GM12891 (cell line): ENCODE measurements around the gene APOL3. TPM values are rescaled to one million over a fixed set of nuclear protein-coding genes. Genes with fewer than 3 reads are reported as not detected.
"Not testable (repeated sequence)": the region's sequence is repeated elsewhere in the genome, so short reads cannot be mapped to it uniquely, and the experiment has no call there.

Source experiments
- DNase-seq: peaks from one replicate; pipeline ENCODE4 v3.0.0; 2011; ENCODE audit warnings: low spot score; ENCODE audit not compliant: insufficient read length
- FAIRE-seq: peaks from 2 replicates; lab custom pipeline; 2011; peaks lifted over from hg19 to GRCh38; lab: Jason Lieb, UNC
- PAX5 ChIP-seq: IDR thresholded peaks from 2 replicates; pipeline ENCODE4 v1.6.1; 2011; ENCODE audit warnings: low read length, moderate library complexity, mild to moderate bottlenecking; ENCODE audit not compliant: insufficient read depth, severe bottlenecking
- POLR2A ChIP-seq: IDR thresholded peaks from 2 replicates; pipeline ENCODE4 v1.6.1; 2011; ENCODE audit warnings: low read depth, low read length, control low read depth
- POLR2AphosphoS5 ChIP-seq: IDR thresholded peaks from 2 replicates; pipeline ENCODE4 v1.6.1; 2011; ENCODE audit warnings: low read depth, low read length, control low read depth
- POU2F2 ChIP-seq: IDR thresholded peaks from 2 replicates; pipeline ENCODE4 v1.6.1; 2011; ENCODE audit warnings: low read depth, mild to moderate bottlenecking, control low read depth, low read length, moderate library complexity
- SPI1 ChIP-seq: IDR thresholded peaks from 2 replicates; pipeline ENCODE4 v1.6.1; 2011; ENCODE audit warnings: low read depth, low read length, control low read depth
- TAF1 ChIP-seq: IDR thresholded peaks from 2 replicates; pipeline ENCODE4 v1.6.1; 2011; ENCODE audit warnings: low read depth, low read length, control low read depth
- polyA plus RNA-seq: library from polyadenylated mRNA; unstranded; fragments of >200 nt; gene quantifications from one replicate; pipeline ENCODE4 v1.2.1, GENCODE V29; 2012; ENCODE audit warnings: low read depth, missing spikeins, inconsistent platforms; ENCODE audit not compliant: missing spikeins

APOL3 gene, protein sequence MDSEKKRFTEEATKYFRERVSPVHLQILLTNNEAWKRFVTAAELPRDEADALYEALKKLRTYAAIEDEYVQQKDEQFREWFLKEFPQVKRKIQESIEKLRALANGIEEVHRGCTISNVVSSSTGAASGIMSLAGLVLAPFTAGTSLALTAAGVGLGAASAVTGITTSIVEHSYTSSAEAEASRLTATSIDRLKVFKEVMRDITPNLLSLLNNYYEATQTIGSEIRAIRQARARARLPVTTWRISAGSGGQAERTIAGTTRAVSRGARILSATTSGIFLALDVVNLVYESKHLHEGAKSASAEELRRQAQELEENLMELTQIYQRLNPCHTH
- 18.0 TPM for polyA plus RNA-seq

DNA sequence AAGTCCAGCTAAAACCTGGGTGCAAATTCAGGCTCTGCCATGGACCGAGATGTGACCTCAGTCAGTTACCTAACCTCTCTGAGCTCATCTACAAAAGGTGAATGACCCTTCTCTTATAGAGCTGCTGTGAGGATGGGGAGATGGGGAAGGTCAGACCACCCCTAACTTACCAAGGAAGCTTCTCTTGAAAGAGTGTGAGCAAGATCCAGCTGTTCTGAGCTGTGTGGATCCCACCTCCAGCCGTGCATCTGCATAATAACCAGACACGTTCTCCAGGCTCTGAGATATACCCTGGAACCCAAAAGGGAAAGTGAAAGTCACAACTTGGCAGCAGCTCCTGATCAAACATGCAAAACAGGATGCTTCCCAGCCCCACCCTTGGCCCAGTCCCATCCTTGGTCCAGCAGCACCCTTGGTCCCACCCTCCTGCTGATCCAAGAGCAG is at the start of gene APOL3:
Gene APOL3 (minus strand): TSS at position 257 of the 444 bp plus-strand sequence. CDS start 11,700 bp downstream, outside the sequence.
- DNase-seq: no peak
- FAIRE-seq: peak; percentile 96
- TF ChIP-seq POLR2A: peak; percentile 44; the same call in 1 of the 2 replicates
- no peak for TF ChIP-seq SPI1

DNA sequence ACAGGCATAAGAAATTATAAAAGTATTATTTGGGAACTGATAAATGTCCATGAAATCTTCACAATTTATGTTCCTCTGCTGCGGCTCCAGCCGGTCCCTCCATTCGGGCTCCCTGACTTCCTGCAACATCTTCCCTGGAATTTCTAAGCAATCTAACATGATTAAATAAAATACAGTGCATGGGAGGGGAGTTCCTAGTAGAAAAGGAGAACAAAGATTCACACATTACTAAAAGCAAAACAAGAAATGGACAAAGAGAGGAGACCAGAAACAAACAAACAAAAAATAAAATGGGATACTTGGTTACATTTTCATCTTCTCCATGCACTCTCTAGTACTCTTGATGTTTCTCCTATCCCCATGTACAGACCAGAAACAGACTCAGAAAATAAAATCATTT is 49.7 kb upstream of the APOL3 start:
- TF ChIP-seq SPI1 (no peak), TAF1 (no peak), POU2F2 (no peak), POLR2AphosphoS5 (no peak), PAX5 (no peak), POLR2A (no peak)
- FAIRE-seq: no peak
- no peak for DNase-seq

DNA sequence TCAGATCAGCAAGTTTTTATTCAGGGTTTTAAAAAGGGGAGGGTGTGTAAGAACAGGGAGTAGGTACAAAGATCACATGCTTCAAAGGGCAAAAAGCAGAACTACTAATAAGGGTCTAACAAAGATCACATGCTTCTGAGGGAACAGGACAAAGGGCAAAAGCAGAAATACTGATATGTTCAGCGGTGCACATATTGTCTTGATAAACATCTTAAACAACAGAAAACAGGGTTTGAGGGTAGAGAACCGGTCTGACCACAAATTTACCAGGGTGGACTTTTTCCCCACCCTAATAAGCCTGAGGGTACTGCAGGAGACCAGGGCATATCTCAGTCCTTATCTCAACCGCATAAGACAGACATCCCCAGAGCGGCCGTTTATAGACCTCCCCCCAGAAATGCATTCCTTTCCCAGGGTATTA is 48.9 kb upstream of the APOL3 start:
- FAIRE-seq, DNase-seq: not testable (repeated sequence)

DNA sequence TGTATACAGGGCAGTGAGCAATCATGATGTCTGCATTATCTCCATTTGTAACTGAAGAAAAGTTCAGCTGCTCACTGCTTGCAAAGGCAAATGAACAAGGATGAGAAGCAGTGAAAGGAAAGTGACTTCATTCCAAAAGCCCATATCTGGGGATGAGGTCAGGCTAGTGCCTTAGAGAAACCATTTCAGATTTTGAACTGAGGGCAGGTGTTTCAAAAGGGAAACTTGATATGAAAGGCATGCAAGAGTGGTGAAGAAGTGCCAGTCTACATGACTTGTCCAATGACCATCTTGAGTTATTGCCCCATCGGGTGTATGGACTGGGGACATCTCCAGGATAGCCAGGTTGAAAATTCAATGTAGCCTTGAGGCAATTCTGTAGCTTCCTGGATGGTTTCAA is 48.4 kb upstream of the APOL3 start:
- FAIRE-seq (no peak), DNase-seq (no peak)
- no peak for TF ChIP-seq PAX5
- TF ChIP-seq POLR2A: no peak
- TF ChIP-seq POLR2AphosphoS5: no peak
- no peak for TF ChIP-seq SPI1
- no peak for TF ChIP-seq TAF1
- TF ChIP-seq POU2F2: no peak

DNA sequence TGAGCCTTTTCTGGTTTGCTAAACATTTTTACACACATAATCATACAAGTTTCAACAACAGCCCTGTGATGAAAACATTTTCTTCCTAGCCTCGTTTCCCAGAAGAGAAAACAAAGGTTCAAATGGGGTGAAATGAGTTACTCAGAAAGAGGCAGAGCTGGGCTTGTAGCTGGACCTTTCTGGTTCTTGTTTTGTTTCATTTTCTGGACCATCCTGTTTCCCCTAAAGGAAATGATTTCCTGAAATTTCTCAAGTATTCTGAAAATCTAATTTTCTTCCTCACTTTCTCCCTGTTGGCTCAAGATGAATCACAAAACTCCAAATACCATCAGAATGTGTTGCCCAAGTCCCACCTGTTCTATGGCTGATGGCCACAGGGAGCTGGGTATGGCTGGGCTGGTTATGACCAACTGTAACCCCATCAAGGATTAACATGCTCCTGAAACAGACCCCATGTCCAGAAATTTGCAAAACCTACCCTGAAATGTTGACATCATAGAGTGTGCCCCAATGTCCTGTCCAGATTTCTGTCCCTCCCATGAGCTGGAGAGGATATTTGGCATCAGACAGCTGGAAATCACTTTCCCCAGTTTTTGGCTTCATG is 47.7 kb upstream of the APOL3 start:
- TF ChIP-seq TAF1 (no peak), POLR2AphosphoS5 (no peak), PAX5 (no peak), POLR2A (no peak), SPI1 (no peak), POU2F2 (no peak)
- no peak for FAIRE-seq
- DNase-seq: no peak

DNA sequence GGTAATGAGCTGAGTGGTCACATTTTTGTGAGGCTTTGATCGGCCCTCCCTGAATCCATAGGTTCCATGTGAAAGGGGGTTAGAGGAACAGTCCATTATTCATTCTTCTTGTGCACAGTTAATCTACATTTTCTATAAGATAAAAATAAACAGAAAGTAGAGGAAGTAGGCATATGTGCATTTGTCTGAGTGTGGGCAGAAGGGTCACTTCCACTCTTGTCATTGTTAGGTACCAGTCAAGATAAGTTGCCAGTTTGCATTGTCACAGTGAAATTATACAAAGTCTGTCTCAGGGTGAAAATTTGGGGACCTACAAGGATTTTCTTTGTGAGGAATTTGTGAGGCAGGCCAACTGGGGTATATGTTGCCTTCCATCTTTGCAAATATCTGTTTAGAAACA is 45.7 kb upstream of the APOL3 start:
- FAIRE-seq: peak; percentile 13
- DNase-seq: no peak
- no peak for TF ChIP-seq POU2F2
- peak; percentile 31; the same call in 1 of the 2 replicates for TF ChIP-seq SPI1
- TF ChIP-seq TAF1: no peak
- TF ChIP-seq PAX5: no peak
- TF ChIP-seq POLR2A: no peak

DNA sequence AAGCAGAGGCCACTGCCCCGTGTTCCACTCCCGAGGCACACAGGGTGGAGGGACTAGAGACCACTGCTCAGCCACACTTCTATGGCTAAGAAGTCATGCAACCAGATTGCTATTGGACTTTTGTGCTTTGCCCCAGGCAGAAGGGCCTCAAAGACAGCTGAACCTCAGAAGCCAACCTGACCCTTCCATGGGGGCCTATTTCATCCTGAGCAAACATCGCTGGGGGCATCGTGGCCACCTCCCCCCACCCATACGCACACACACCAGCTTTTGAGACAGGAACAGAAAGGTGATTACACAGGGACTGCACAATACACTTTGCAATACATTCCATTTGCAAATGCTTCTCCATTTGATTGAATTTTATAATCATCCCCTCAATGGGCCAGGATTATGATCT is 45.0 kb upstream of the APOL3 start:
- not testable (repeated sequence) for DNase-seq
- peak; percentile 70 for FAIRE-seq

DNA sequence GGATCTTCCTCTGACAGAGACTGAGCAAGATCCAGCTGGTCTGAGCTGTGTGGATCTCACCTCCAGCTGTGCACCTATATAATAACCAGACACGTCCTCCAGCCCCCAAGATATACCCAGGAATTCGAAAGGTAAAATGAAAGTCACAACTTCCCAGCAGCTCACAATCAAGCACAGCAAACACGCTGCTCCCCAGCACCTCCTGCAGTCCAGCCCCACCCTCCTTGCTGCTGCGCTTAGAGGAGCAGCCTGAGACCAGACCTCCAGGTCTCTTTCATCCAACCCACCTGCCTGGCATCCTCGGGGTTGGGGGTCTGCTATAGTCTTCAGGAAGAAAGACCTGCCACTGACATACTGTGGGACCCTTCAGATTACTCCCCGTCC is 44.1 kb upstream of the APOL3 start:
- FAIRE-seq (no peak), DNase-seq (no peak)
- TF ChIP-seq POU2F2 (no peak), POLR2AphosphoS5 (no peak), PAX5 (no peak), TAF1 (no peak), SPI1 (no peak), POLR2A (no peak)

DNA sequence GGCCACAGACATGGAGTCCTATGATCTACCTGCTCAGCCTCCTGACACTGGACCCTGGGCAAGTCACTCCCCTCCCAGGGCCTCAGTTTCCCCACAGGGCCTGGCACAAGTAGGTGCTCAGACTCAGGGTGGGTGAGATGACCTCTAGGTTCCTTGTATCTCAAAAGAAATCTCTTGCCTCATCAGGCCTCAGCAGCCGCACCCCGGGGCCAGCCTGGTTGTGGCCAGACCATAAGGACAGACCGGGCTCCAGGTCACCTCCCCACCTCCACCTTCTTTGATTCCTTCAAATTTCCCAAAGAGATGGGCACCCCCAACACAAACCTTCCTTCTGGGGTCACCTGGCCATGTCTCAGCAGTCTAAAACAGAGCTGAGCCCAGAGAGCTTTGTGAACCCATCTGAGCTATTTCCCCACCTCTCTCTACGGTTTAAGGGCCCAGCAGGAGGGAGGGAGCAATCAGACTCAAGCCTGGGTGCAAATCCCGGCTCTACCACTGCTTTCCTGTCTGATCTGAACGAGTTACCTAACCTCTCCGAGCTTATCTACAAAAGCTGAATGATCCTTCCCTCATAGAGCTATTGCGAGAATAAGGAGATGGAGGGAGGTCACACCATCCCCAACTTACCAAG is 43.6 kb upstream of the APOL3 start:
- TF ChIP-seq POU2F2: no peak
- TF ChIP-seq POLR2AphosphoS5: no peak
- no peak for TF ChIP-seq PAX5
- TF ChIP-seq POLR2A: no peak
- TF ChIP-seq SPI1: no peak
- TF ChIP-seq TAF1: no peak
- FAIRE-seq (no peak), DNase-seq (no peak)

DNA sequence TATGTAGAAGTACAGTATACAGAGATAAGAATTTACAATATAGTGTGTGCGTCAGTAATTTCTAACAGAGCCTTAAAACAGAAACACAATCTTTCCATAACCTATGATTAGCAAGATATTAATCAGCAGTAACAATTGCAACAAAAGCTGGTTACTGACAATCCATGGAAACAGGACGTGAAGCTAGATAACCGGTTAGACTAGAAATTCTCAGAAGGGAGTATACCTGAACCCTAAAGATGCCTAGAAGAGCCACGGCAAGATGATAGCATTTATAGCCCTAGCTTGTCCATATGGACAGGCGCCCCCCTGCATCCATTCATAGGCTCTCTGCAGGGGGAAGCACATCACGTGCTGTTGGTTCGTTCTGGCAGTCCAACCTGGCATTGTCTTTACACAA is 42.9 kb upstream of the APOL3 start:
- not testable (repeated sequence) for DNase-seq, FAIRE-seq

DNA sequence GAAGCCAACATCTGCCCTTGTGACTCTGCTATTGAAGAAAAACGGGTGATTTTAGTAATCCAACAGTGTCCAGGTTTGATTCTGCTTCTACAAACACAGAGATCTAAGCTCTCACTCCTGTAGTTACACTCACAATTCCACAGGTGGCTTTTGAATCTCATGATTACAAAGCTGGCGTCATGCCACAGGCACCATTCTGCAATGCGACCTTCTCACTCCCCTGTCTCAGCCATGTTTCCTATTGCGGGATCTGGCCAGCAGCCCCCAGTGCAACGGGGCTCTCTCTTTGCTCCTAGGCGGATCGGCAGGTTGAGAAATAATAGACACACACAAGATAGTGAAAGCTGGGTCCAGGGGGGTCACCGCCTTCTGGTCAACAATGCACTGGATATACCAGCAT is 42.4 kb upstream of the APOL3 start:
- DNase-seq, FAIRE-seq: not testable (repeated sequence)
